ENCODE results near the gene FIGNL2.
"Not testable (repeated sequence)": the region's sequence is repeated elsewhere in the genome, so short reads cannot be mapped to it uniquely, and the experiment has no call there.

Gene FIGNL2

DNA sequence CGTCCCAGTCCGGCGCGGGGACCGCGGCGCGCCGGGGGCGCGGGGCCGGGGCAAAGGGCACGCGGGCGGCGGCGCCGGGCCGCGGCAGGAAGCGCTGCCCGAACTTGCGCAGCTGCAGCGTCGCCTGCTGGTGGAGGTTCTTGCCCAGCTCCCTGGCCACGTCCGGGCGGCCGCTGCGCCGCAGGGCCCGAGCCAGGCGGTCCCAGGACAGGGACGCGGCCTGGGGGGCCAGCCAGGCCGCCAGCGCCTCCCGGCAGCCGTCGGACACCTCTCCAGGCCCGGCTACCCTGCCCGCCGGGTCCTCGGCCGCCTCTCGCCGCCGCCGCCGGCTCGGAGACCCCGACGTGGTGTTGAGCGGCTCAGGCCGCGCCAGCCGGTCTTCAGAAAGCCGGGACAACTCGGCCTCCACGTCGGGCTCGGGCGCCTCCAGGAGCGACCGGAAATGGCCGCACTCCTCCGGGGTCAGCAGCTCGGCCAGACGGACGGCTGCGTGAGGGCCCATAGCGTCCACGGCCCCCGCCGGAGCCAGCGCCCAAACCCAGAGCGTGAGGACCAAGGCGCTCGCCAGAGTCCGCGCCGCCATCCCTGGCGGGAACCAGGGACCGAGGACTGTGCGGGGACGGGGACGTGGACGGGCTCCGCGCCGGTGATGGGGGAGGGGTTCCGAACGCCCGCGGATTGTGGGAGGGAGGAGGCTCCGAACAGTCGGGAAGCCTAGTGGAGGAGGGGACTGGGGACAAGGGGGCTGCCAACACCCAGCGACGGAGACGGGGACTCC lies 34.0 kb downstream of the FIGNL2 start:
- DNase-seq, result peak; percentile 80

GRCh38 chr12:51813931-51814310 lies 34.6 kb downstream of the FIGNL2 start:
- no peak for DNase-seq

- no peak for DNase-seq
These were observed 35.6 kb downstream of the FIGNL2 start for GRCh38 chr12:51812871-51813270.

- no peak for DNase-seq
These were observed 37.0 kb downstream of the FIGNL2 start for GRCh38 chr12:51811203-51812202.

- DNase-seq, result no peak
These were observed 39.3 kb downstream of the FIGNL2 start for GRCh38 chr12:51809193-51809592.

DNA sequence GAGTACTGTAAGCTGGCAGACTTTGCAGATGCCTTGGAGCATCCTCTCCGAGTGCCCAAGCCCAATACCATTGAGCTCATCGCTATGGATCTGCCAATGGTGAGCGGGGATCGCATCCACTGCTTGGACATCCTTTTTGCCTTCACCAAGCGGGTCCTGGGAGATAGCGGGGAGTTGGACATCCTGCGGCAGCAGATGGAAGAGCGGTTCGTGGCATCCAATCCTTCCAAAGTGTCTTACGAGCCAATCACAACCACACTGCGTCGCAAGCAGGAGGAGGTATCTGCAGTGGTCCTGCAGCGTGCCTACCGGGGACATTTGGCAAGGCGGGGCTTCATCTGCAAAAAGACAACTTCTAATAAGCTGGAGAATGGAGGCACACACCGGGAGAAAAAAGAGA lies 41.6 kb downstream of the FIGNL2 start:
- DNase-seq, result no peak

DNA sequence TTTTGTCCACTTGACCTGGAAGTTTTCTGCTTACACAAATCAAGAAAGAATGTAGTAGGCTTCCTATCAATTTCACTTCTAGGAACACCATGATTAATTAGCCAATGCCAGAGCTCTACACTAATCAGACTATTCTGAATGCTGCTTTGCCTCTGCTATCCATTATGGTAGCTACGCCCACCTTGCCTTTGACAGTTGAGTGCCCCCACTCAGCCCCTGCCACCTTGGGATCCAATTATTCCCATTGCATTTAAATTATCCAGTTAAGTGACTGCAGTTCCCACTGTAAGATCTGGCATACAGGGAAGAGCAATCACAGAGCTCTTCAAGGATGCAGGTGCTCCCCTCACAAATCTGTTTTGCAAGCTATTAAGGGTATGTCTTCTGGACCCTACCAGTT lies 47.5 kb downstream of the FIGNL2 start:
- no peak for DNase-seq

- DNase-seq, result no peak
These were observed 50.0 kb downstream of the FIGNL2 start for GRCh38 chr12:51798501-51798900.

DNA sequence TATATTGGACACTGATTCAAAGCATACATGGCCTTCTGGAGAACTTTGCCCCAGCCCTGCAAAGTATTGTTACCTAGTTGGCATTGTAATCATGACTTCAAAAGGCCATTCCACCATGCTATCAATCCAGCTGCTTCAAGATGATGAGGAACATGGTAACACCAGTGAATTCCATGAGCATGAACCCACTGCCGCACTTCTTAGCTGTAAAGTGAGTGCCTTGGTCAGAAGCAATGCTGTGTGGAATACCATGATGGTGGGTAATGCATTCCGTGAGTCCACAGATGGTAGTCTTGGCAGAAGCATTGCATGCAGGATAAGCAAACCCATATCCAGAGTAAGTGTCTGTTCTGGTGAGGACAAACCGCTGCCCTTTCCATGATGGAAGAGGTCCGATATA lies 50.5 kb downstream of the FIGNL2 start:
- DNase-seq, result not testable (repeated sequence)

GRCh38 chr12:51797301-51797700 lies 51.2 kb downstream of the FIGNL2 start:
- DNase-seq, result no peak

- no peak for DNase-seq
These were observed 55.3 kb downstream of the FIGNL2 start for GRCh38 chr12:51793201-51793600.

DNA sequence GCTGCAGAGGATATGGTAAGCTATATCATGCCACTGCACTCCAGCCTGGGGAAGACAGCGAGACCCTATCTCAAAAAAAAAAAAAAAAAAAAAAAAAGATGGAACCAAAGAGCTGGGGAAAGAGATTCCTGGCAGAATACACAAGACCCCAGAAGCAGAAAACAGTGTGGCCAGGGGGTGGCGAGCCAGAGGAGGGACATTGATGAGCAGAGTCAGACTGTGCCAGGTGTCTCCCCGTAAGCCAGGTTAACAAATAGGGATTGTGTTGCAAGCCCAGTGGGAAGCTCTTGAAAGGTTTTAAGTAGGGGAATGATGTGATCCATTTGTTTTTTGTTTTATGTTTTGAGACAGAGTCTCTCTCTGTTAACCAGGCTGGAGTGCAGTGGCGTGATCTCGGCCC lies 56.1 kb downstream of the FIGNL2 start:
- no peak for DNase-seq

DNA sequence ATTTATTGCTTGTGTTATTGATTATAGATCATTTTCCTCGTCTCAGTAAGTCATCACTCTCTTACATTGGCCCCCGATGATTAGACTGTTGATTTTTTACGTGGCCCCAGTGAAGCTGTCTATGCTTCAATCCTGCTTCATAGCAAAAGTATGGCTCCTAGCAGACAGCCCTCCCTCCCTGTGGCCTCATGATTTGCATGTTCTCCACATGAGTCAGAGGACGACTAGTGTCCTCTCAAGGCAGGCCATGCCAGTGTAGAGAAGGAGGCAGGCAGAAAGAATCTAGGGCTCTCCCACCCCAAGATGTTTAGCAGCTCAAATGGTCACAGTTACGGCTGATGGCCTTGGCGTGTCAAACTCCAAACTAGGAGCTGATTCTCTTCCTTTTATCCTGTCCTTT lies 59.6 kb downstream of the FIGNL2 start:
- no peak for DNase-seq

- DNase-seq, result no peak
These were observed 62.6 kb downstream of the FIGNL2 start for GRCh38 chr12:51785906-51786305.

GRCh38 chr12:51784688-51785087 lies 63.8 kb downstream of the FIGNL2 start:
- no peak for DNase-seq

DNA sequence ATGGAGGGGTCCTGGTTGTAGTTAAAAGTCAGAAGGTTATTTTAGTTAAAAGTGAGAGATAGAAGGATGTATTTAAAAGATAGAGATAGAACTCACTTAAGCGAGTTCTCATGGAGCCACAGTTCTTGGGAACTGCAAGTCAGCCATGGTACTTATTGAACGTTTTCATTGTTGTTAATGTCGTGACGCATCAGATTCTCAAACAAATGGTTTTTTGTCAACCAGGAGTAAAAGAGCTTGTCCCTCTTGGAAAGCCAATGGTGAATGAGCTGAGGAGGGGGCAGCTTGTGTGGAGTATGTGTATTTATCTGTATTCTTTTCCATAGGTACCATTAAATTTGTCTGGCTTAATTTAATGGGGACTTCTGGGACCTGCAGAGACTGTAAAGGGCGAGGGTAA lies 68.6 kb downstream of the FIGNL2 start:
- DNase-seq, result no peak

- no peak for DNase-seq
These were observed 70.5 kb downstream of the FIGNL2 start for GRCh38 chr12:51777973-51778372.

DNA sequence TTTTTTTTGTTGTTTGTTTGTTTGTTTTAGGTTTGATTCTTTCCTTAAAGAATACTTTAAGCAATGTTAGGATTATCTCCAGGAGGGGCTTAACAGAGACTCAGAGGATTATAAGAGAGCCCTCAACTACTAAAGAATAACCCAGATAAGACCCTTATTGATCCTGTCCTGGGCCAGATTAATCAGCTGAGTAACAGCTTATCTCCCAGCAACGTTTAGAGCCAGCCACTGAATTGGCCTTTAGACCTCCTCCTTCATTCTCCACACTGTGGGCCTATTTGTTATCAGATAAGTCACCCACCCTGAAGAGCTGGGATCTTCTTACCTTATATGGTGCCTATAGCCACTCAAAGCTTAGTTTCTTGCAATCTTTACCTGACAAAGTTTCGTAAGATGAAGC lies 71.1 kb downstream of the FIGNL2 start:
- DNase-seq, result no peak

DNA sequence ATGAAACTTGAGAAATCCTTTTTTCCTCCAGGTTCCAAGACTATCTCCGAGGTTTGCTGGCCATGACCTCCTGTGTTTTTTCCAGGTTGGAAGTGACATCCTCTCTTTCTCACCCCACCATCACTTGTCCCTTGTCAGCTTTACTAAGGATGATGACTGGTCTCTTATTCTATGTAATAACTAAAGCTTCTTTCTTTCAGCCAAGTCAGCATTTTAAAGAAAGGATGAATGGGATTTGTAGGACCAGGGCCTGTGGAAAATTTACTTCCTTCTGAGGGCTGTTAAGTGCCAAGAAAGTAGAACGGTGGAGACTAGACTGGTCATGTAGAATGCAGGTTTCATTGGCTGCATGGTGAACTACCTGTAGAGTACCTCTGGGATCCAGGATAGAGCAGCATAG lies 73.6 kb downstream of the FIGNL2 start:
- DNase-seq, result no peak

GRCh38 chr12:51773145-51773869 lies 75.2 kb downstream of the FIGNL2 start:
- no peak for DNase-seq

- DNase-seq, result no peak
These were observed 77.5 kb downstream of the FIGNL2 start for GRCh38 chr12:51771008-51771407.
